Calu3 (cell line): ENCODE measurements around the gene DPEP1. TPM values are rescaled to one million over a fixed set of nuclear protein-coding genes. Genes with fewer than 3 reads are reported as not detected.

Source experiments
- BruUV-seq: library from RNA; stranded (reverse); fragments of 400-500 nt; replicated peaks from 2 replicates; lab custom pipeline; 2021; lab: Mats Ljungman, UMichigan
- CTCF ChIA-PET: fragments of 300-600 bp; sonication (Branson Sonifier 250); formaldehyde crosslinking; loops from one replicate; lab custom pipeline; 2022; ENCODE audit warnings: antibody characterized with exemption; lab: Charles Lee
- DNase-seq: peaks from one replicate; pipeline ENCODE4 v3.0.0; 2022
- H3K27ac Mint-ChIP-seq: one replicate; pipeline ENCODE4 v1.8.0; 2022; ENCODE audit warnings: mixed read lengths; ENCODE audit not compliant: unreplicated experiment
- H3K27me3 Mint-ChIP-seq: one replicate; pipeline ENCODE4 v1.8.0; 2022; ENCODE audit warnings: mixed read lengths; ENCODE audit not compliant: unreplicated experiment
- H3K36me3 Mint-ChIP-seq: one replicate; pipeline ENCODE4 v1.8.0; 2022; ENCODE audit warnings: mild to moderate bottlenecking, moderate library complexity, mixed read lengths; ENCODE audit not compliant: insufficient read depth, unreplicated experiment
- H3K4me1 Mint-ChIP-seq: one replicate; pipeline ENCODE4 v1.8.0; 2022; ENCODE audit warnings: mild to moderate bottlenecking, low read depth, mixed read lengths; ENCODE audit not compliant: unreplicated experiment
- H3K4me3 Mint-ChIP-seq: one replicate; pipeline ENCODE4 v1.8.0; 2022; ENCODE audit warnings: mild to moderate bottlenecking, low read depth, moderate library complexity, mixed read lengths; ENCODE audit not compliant: unreplicated experiment
- H3K9me3 Mint-ChIP-seq: one replicate; pipeline ENCODE4 v1.8.0; 2022; ENCODE audit warnings: low read depth, mixed read lengths; ENCODE audit not compliant: unreplicated experiment
- CTCF ChIP-seq: fragments of 200-600 bp; IDR thresholded peaks from one replicate; pipeline ENCODE4 v1.8.0; 2022; ENCODE audit warnings: antibody characterized with exemption; ENCODE audit not compliant: unreplicated experiment
- intact Hi-C: fragments of 100-400 bp; cut with micrococcal nuclease; formaldehyde crosslinking; loops from one replicate; pipeline ENCODE4 v1.10.0; 2022; ENCODE audit not compliant: unreplicated experiment
- total RNA-seq: library from RNA; stranded (reverse); gene quantifications from 2 replicates; pipeline ENCODE4 v1.2.3, GENCODE V29; 2022

Gene DPEP1
- total RNA-seq, 1 experiment from 2014 or later, result not detected

- intact Hi-C loops, result no loop called here
- Mint-ChIP-seq H3K4me1 (peaks cover 14% of the 10 kb centered on the region), H3K27me3 (no peaks in the 10 kb centered on the region), H3K4me3 (no peak overlapping the region), H3K9me3 (no peaks in the 10 kb centered on the region), H3K36me3 (no peaks in the 10 kb centered on the region), H3K27ac (no peak overlapping the region)
- CTCF ChIA-PET, result no interaction called here
- TF ChIP-seq CTCF, result no peak
- BruUV-seq, result no TSS peak
- no peak for DNase-seq
These were observed 8.7 kb upstream of the DPEP1 start for GRCh38 chr16:89604764-89605163.

GRCh38 chr16:89605186-89605970 is 8.1 kb upstream of the DPEP1 start:
- DNase-seq, result no peak
- Mint-ChIP-seq H3K36me3 (no peaks in the 10 kb centered on the region), H3K9me3 (no peaks in the 10 kb centered on the region), H3K27me3 (no peaks in the 10 kb centered on the region), H3K27ac (no peak overlapping the region), H3K4me3 (no peak overlapping the region), H3K4me1 (peaks cover 14% of the 10 kb centered on the region)
- no TSS peak for BruUV-seq
- TF ChIP-seq CTCF, result no peak
- CTCF ChIA-PET, result no interaction called here
- intact Hi-C loops, result no loop called here

- Mint-ChIP-seq H3K36me3 (no peaks in the 10 kb centered on the region), H3K4me3 (no peak overlapping the region), H3K27ac (no peak overlapping the region), H3K9me3 (no peaks in the 10 kb centered on the region), H3K27me3 (no peaks in the 10 kb centered on the region), H3K4me1 (peaks cover 14% of the 10 kb centered on the region)
- intact Hi-C loops, result no loop called here
- TF ChIP-seq CTCF, result no peak
- CTCF ChIA-PET, result no interaction called here
- no TSS peak for BruUV-seq
- no peak for DNase-seq
These were observed 7.4 kb upstream of the DPEP1 start for GRCh38 chr16:89606006-89606405.

GRCh38 chr16:89607453-89607852 is 6.0 kb upstream of the DPEP1 start:
- no peak for DNase-seq
- Mint-ChIP-seq H3K27ac (no peak overlapping the region), H3K9me3 (no peaks in the 10 kb centered on the region), H3K27me3 (peaks cover 5% of the 10 kb centered on the region), H3K4me1 (peaks cover 9% of the 10 kb centered on the region), H3K36me3 (no peaks in the 10 kb centered on the region), H3K4me3 (no peak overlapping the region)
- CTCF ChIA-PET, result no interaction called here
- TF ChIP-seq CTCF, result no peak
- BruUV-seq, result no TSS peak
- intact Hi-C loops, result no loop called here
